ENCODE measurements around the gene TRAF3IP3.

TRAF3IP3 gene

DNA sequence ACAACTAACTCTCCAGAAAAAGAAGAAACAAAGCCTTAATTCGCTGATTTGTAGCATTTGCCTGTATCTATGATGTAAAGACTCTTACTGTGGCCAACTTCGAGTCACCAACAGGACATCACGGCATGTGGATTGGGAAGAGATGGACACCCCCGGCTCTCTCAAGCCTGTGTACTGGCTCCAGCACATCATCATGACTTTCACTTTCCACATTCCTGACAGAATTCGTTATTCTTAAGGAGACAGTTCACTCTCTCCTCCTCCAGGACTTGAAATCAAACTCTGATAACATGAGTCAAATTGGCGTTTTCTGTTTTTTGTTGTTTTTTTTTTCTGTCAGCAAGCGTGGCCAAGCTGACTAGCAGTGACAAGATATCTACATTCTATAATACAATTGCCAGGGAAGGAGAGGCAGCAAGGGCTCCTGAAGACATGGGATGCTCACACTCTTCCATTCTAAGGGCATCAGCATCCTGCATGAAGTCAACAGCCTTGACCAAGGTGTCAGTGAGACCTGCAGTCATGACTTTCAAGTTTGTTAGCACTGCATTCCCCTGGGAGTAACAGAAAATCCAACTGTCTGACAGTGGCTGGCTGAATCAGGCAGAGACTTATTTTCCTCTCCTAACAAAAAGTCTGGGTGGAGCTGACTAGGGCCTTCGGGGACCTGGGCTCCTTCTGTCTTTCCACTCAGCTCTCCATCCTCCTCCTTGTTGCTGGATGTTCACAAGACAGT lies 13.3 kb upstream of the TRAF3IP3 start:
- DNase-seq (ENCODE audit: low read depth), result no peak

DNA sequence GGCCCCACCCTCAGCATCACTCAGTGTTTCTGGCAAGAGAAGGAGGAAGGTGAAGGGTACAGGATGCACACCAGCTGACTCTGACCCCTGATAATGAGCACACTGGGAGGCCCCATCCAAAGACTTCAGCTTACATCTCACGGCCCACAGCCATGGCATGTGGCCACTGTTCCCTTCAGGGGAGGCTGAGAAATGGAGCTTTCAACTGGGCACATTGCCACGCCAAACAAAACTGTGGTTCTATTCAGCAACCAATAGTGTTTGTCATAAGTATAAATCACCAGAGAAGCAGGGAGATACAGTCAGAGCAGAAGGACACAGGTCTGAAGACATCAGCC lies 12.7 kb upstream of the TRAF3IP3 start:
- DNase-seq (ENCODE audit: low read depth), result no peak
- TF ChIP-seq, protein P1, sequence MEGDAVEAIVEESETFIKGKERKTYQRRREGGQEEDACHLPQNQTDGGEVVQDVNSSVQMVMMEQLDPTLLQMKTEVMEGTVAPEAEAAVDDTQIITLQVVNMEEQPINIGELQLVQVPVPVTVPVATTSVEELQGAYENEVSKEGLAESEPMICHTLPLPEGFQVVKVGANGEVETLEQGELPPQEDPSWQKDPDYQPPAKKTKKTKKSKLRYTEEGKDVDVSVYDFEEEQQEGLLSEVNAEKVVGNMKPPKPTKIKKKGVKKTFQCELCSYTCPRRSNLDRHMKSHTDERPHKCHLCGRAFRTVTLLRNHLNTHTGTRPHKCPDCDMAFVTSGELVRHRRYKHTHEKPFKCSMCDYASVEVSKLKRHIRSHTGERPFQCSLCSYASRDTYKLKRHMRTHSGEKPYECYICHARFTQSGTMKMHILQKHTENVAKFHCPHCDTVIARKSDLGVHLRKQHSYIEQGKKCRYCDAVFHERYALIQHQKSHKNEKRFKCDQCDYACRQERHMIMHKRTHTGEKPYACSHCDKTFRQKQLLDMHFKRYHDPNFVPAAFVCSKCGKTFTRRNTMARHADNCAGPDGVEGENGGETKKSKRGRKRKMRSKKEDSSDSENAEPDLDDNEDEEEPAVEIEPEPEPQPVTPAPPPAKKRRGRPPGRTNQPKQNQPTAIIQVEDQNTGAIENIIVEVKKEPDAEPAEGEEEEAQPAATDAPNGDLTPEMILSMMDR (IDR thresholded peaks at IDR 0.05; ENCODE audit: insufficient read depth, low read depth, low read length, missing control alignments), result no peak

More for the DNA sequence above, 13.3 kb upstream of the TRAF3IP3 start:
- TF ChIP-seq, protein P1 (IDR thresholded peaks at IDR 0.05; ENCODE audit: insufficient read depth, low read depth, low read length, missing control alignments), result no peak
- H3K4me3 ChIP-seq (ENCODE audit: low read depth, low read length), result no peak overlapping the region

DNA sequence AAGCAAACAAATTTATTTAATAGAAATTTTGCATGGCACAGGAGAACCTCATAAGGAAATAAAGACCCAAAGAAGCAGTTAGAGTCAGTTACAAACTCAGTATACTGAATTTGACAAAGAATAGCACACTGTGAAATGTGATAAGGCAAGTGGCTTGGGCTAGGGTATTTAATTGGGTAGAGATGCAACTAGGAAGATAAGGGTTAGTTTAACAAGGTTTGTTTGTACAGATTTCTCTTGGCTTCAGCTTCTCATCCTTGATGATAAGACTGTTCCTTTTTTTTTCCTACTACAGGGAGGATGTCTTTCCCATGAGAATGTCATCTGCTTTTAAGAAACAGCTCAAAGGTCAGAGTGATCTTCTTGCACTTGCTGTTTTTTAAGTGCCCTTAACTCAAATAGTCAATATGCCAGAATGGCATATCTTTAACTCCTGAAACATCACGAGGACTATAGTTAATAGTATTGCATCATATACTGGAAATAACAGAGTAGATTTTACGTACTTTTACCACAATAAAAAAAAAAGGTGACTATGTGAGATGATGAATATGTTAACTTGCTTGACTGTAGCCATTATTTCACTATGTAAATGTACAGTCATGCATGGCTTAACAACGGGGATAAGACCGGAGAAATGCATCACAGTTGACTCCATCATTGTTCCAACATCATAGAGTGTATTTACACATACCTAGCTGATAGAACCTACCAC lies 9.2 kb upstream of the TRAF3IP3 start:
- no peak overlapping the region for H3K4me3 ChIP-seq (ENCODE audit: low read depth, low read length)
- TF ChIP-seq, protein P1 (IDR thresholded peaks at IDR 0.05; ENCODE audit: insufficient read depth, low read depth, low read length, missing control alignments), result no peak
- DNase-seq (ENCODE audit: low read depth), result no peak

More for the DNA sequence above, 12.7 kb upstream of the TRAF3IP3 start:
- no peak overlapping the region for H3K4me3 ChIP-seq (ENCODE audit: low read depth, low read length)

DNA sequence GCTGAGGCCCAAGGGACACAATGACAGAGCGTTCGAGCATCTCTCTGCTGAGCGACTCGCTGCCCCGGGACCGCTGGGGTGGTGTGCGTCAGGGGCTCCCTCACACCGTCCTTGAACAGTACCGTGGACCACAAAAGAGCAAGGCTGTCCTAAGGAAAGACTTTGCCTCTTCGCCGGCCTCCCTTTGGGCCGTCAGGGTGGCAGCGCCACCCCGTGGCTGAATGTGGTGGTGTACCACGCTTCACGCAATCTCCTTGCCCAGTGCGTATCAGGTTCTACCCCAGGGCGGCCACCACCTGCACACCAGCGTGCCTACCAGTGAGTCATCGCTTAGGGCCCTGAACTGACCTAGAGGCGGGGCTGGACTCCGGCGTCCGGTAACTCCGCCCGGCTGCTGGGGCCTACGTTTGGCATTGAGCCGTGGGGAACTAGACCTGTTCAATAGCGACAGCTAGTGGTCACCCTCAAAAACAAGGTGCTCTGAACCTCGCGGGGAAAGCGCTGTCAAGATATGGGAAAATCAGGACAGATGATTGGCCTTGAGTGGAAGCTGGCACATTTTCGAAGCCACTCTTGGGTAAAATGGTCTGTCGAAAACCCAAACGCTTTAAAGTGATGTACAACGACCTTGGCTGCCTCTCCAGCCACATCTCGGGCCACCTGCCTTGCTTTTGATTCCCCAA lies 8.1 kb upstream of the TRAF3IP3 start:
- no peak overlapping the region for H3K4me3 ChIP-seq (ENCODE audit: low read depth, low read length)
- TF ChIP-seq, protein P1 (IDR thresholded peaks at IDR 0.05; ENCODE audit: insufficient read depth, low read depth, low read length, missing control alignments), result peak; percentile 83
- DNase-seq (ENCODE audit: low read depth), result peak; percentile 96

DNA sequence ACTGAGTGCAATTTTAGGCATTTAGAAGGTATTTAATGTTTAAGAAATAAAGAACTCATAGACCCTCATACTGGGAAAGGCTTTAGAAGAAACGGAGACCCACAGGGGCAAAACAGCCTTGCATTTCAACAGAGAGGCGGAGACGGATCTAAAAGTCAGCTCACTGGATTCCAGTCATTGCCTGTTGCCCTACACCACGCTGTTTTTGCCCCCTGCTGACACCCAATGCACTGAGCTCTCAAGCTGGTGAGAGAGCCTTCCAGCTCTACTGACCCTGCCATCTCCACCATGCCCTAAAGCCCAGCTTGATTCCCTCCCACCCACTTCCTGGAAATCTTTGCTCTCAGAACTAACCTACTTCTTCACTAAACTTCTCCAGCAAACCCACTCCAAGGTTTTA lies 7.2 kb upstream of the TRAF3IP3 start:
- TF ChIP-seq, protein P1 (IDR thresholded peaks at IDR 0.05; ENCODE audit: insufficient read depth, low read depth, low read length, missing control alignments), result no peak
- no peak overlapping the region for H3K4me3 ChIP-seq (ENCODE audit: low read depth, low read length)
- no peak for DNase-seq (ENCODE audit: low read depth)

DNA sequence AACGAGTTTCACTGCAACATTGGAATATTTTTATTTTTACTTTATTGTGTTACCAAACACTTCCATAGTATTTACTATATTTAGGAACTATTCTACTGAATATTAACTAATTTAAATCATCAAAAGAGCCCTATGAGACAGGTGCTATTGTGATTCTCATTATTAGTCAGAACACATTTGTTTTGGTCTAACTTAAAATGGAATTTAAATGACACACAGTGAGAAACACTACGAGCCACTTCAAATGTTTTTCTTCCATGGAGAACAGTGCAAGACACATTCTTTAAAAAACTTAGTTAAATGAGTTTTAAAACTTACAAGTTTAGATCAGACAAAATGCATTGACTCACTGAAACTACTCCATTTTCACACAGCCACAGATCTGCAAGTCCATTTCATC lies 6.6 kb upstream of the TRAF3IP3 start:
- TF ChIP-seq, protein P1 (IDR thresholded peaks at IDR 0.05; ENCODE audit: insufficient read depth, low read depth, low read length, missing control alignments), result no peak

More for the DNA sequence above, 6.6 kb upstream of the TRAF3IP3 start:
- no peak for DNase-seq (ENCODE audit: low read depth)
- no peak overlapping the region for H3K4me3 ChIP-seq (ENCODE audit: low read depth, low read length)
